Measurements from ENCODE around the gene ADAMTS16.
A peak's percentile ranks its signal among the peaks of the same experiment; 100 is the strongest.

The ADAMTS16 gene

GRCh38 chr5:5235685-5236084 is 95.6 kb downstream of the ADAMTS16 start:
- no peak for DNase-seq (ENCODE audit: low read depth, low spot score)

DNA sequence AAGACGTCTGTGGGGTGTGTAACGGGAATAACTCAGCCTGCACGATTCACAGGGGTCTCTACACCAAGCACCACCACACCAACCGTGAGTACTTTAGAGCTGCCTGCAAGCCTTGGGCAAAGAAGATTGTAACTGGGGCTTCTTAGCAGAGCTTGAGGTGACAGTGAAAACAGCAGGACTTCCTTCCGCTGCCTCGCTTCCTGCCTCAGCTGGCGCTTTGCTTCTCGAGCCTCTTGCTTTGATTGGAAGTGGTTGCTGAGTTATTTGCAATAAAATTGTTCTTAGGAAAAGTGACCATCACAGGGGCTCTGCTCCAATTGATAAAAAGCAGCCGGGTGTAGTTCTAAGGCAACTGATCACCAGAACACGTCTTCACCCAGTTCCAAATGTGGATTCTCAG is 99.1 kb downstream of the ADAMTS16 start:
- DNase-seq (ENCODE audit: low read depth, low spot score) = no peak

- DNase-seq (ENCODE audit: low read depth, low spot score) = no peak
Measured at GRCh38 chr5:5240234-5240633, 100.1 kb downstream of the ADAMTS16 start.

- no peak for DNase-seq (ENCODE audit: low read depth, low spot score)
Measured at GRCh38 chr5:5242056-5242455, 101.9 kb downstream of the ADAMTS16 start.

- no peak for DNase-seq (ENCODE audit: low read depth, low spot score)
Measured at GRCh38 chr5:5246736-5247135, 106.6 kb downstream of the ADAMTS16 start.

DNA sequence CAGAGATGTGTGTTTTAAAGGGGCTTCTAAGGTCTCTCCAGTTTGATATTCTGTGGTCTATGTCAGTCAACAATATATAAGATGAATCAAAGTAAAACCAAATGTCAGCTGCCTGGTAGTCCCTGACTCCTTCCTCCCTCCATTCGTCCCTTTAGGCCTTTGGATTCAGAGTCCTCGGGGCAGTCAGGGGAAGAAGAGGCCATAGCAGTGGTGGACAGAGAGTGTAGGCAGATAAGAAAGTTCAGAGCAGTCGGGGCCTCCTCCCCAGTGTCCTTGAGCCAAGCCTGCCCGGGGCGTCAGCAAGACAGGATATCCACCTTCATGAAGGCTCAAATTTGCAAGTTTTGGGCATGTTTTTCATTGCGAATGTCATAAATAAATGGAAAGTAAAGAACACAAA is 110.6 kb downstream of the ADAMTS16 start:
- no peak for DNase-seq (ENCODE audit: low read depth, low spot score)

DNA sequence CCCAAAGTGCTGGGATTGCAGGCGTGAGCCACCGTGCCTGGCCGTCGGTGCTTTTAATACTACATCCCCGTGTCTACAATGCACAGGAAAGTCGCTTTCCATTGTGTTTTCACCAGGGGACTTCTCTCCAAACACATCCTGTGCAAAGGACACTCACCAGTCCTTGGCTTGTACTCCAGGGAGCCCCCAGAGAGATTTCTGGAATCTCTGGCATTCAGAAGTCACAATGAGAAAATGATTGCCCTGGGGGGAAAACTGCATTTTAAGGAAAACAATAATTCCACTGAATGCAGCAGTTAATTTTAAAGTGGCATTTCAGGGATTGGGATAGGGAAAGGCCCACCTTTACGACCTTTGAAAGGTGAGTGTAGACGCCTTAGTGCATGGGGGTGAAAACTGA is 112.0 kb downstream of the ADAMTS16 start:
- no peak for DNase-seq (ENCODE audit: low read depth, low spot score)

GRCh38 chr5:5257353-5257752 is 117.2 kb downstream of the ADAMTS16 start:
- DNase-seq (ENCODE audit: low read depth, low spot score) = no peak

- no peak for DNase-seq (ENCODE audit: low read depth, low spot score)
Measured at GRCh38 chr5:5258564-5258963, 118.4 kb downstream of the ADAMTS16 start.

DNA sequence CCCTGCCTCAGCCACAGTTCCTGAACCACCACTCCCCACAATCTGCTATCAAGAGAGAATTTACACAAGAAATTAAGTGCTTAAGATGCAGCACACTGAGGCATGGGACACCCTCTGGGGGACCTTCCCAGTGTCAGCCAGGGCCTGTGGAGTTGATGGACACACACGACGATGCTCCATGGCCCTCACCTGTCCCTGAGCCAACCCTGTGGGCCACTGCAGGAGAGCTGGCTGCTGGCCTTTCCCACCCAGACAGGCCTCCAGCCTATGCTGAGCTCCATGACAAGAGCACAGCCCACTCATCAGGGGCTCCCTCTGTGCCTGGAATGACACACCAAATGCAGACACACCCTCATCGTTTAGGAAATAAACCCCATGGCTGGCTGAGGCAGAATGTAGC is 124.6 kb downstream of the ADAMTS16 start:
- no peak for DNase-seq (ENCODE audit: low read depth, low spot score)

DNA sequence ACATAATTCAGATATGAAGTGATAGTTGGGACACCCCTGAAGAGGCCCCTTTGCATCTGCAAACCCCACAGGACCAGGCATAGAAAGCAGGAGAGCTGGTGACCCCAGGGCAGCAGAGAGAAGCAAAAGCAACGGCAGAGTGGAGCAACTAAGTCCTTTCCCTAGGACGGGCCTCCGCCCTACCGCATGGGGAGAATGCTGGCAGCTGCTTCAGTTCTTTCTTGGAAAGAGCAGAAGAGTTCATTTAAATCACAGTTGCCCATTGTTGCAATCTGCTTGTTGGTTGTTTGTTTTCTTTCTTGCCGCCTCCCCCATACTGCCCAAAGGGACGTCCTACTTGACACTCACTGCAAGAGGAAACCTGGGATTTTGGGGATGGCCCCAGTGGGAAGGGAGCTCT is 126.2 kb downstream of the ADAMTS16 start:
- no peak for DNase-seq (ENCODE audit: low read depth, low spot score)

- DNase-seq (ENCODE audit: low read depth, low spot score) = no peak
Measured at GRCh38 chr5:5270161-5270560, 130.0 kb downstream of the ADAMTS16 start.

DNA sequence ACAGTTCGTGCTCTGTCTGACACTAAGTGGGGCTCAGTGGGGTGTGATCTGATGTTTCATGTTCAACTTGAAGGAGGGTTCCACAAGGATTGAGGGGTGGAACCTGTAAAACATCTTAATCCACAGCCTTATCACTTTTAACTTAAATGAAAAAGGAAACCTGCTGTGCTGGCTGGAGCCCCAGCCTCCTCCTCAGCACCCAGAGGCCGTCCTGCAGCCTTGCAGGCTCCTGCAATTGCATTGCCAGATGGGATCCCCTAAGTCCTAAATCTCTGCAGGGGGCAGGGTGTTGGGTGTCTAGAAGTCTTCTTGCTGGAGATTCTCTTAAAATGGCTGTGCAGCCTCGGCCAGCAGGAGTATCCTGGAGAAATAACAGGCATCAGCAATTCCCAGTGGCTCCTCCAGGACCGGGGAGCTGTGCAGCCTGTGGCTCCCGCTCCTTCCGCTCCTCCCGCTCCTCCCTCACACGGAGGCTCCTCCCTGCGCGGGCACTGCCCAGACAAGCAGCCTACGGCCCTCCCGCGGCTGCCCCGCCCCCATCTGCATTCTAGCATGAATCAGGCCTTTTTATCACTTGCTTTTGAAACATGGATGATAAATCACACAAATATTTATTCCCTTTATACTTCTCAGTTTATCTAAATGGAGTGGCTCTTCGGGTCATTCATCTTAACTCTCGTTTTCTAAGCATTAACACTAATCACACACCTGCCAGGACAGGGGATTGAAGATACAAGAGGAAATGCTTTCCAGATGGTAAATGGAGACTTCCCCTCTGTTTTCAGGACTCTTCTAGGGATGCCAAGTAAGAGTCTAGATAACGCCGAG is 131.0 kb downstream of the ADAMTS16 start:
- DNase-seq (ENCODE audit: low read depth, low spot score) = peak; percentile 94

- peak; percentile 73 for DNase-seq (ENCODE audit: low read depth, low spot score)
Measured at GRCh38 chr5:5271786-5272321, 131.7 kb downstream of the ADAMTS16 start.

- DNase-seq (ENCODE audit: low read depth, low spot score) = no peak
Measured at GRCh38 chr5:5273398-5273797, 133.3 kb downstream of the ADAMTS16 start.

DNA sequence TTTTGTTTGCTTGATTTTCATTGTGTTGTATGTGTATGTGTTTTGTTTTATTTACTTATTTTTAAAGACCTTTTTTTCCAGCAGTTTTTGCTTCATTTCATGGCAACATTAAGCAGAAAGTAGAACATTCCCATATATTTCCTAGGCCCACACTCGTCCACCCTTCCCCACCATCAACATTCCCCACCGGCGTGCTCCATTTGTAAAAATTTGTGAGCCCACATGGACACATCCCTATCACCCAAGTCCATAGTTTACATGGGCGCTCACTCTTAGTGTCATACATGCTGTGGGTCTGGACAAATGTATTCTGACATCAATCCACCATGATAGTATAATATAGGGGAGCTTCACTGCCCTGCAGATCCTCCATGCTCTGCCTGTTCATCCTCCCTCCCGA is 133.8 kb downstream of the ADAMTS16 start:
- DNase-seq (ENCODE audit: low read depth, low spot score) = no peak

GRCh38 chr5:5275211-5275610 is 135.1 kb downstream of the ADAMTS16 start:
- DNase-seq (ENCODE audit: low read depth, low spot score) = no peak

DNA sequence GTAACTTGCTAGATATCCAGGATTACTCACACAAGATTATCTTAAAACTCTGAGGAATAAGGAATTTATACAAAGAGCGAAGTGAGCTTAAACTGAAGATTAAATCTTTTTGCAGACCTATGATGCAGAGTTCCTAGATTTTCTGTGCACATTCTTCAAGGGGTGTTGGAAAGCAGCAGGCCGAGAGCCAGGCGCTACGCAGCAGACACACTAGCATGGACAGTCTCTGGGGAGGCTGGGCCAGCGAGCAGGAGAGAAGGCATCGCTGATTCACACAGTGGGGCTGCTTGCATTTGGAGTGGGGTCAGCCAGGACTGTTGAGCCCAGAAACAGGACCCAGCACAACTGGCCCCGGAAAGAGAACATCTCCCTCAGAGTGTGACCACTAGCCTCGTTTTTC is 136.3 kb downstream of the ADAMTS16 start:
- no peak for DNase-seq (ENCODE audit: low read depth, low spot score)

DNA sequence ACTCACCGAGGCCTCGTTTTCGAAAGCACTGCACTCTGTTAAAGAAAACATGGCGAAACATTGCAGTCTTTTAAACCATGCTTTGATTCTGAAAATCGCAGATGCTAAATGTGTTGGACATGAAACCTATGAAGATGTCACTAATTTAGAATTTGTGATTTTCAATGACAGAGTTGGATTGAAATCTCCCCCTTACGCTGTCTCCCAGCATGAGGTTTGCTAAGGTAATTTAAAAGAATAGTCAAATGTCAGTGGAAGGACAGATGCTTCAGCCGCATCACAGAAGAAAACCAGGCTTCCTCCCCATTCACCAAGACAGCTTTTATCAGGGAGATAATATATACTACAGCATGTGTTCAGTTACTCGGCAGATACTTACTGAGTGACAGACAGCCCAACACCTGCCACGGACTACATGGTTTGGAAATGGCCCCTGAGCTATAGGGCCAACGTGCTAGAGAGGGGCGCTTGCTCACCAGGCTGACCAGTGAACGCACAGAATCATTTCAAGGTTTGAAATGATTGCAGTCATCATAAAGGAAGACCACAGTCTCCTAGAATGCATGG is 136.9 kb downstream of the ADAMTS16 start:
- no peak for DNase-seq (ENCODE audit: low read depth, low spot score)

DNA sequence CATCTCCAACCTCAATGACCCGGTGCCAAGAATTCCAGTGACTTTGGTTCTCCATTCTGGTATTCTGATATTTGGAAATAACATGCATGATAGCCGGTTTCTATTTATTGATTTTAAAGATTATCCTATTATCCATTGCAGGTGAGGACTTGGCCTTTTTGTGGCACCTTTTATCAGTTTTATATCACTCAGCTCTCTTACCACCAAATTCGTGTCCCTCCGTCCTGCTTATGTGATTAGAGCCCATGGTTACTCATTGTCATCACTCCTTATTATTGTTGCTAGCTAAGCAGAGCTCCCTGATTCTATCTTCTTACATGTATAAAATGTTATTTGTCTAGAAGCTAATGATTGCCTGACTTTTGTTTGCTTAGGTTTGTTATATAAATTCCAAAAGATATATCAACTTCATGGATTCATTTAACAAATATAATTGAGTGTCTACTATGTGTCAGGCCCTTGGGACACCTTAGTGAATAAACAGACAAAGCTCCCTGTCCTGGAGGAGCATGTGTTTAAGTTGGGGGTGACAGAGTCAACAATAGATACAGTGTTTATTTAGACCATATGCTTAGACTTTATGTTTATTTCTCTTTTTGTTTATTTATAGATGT is 138.2 kb downstream of the ADAMTS16 start:
- DNase-seq (ENCODE audit: low read depth, low spot score) = no peak

DNA sequence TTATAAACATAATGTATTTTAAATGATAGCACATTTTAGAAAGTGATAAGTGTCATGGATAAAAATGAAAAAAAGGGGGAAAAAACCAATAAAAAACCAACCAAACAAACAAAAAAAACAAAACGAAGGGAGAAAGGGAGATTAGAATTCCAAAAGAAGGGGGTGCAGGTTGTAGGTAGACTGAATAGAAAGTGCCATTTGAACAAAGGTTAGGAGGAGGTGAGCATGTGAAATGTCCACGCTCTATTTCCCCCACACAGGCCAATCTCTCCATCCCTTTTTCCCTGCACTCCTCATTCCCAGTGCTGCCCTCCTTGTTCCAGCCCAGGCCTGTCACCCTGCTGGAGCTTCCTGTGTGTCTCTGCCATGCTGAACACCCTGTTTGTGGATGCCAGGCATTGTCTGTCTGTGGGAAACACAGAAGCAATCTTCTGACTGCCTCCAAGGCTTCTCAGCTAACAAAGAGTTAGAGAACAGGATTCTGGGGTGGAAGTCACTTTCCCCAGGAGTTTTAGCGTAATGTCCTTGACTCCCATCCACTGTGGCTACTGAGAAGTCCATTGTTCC is 138.8 kb downstream of the ADAMTS16 start:
- DNase-seq (ENCODE audit: low read depth, low spot score) = no peak

- no peak for DNase-seq (ENCODE audit: low read depth, low spot score)
Measured at GRCh38 chr5:5285906-5286305, 145.8 kb downstream of the ADAMTS16 start.

Measured in astrocyte of the hippocampus (primary cell).